ENCODE data around the gene DDX55. TPM values are rescaled to one million over a fixed set of nuclear protein-coding genes. Genes with fewer than 3 reads are reported as not detected.
"Not testable (repeated sequence)": the region's sequence is repeated elsewhere in the genome, so short reads cannot be mapped to it uniquely, and the experiment has no call there.

The DDX55 gene
- polyA plus RNA-seq, 1 of the 3 experiments (the other 2 are of a cell fraction) = 25.8 TPM

DNA sequence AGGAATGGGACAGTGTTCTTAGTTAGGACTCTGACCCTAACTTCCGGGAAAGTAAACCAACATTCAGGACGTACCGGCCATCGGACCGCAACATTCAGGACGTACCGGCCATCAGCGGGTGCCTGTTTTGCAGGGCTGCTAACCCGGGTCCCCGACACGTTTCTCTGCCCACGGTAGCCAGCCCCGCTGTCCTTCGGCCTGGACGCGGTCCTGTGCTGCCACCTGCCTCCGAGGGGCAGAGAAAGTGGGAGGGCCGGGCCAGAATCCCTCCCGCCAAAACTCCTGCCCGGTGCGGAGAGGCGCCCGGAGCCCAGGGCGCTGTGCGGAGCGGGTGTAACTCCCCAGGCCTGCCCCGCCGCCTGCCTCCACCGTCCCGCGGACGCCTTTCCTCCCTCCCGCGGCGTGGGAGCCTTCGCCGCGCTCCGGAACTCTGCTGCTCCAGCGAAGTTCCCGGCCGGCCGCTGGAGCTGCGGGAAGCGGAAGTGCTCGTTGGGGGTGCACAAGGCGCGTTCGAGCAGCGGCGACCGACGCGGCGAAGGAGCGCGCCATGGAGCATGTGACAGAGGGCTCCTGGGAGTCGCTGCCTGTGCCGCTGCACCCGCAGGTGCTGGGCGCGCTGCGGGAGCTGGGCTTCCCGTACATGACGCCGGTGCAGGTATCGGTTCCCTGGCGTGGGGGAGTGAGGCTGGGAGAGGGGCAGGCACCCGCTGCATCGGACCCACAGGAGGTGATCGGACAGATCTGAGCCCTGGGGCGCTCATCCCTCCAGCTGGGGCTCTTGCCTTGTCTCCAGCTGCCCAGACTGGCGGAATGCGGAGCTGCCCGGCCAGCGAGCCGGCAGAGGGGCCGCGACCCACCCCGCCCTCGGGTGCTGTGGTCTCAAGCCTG is at the start of gene DDX55 (continued):
- TF ChIP-seq TCF12 (IDR thresholded peaks at IDR 0.05) (peak; percentile 16; the same call in 1 of the 2 replicates), NRF1 (IDR thresholded peaks at IDR 0.05; ENCODE audit: low read depth, low read length) (no peak), POLR2AphosphoS5 (IDR thresholded peaks at IDR 0.05; ENCODE audit: low read depth, low read length) (peak; percentile 86; the same call in 1 of the 2 replicates), FOXJ3 (CRISPR knock-in tag; IDR thresholded peaks at IDR 0.05) (no peak; the same call in 1 of the 2 replicates), JUND (IDR thresholded peaks at IDR 0.05) (no peak), GATA2 (CRISPR knock-in tag; IDR thresholded peaks at IDR 0.05) (peak; percentile 35; the same call in 1 of the 2 replicates), MEF2A (IDR thresholded peaks at IDR 0.05; ENCODE audit: borderline replicate concordance, low read depth) (no peak), SIN3A (IDR thresholded peaks at IDR 0.05; ENCODE audit: borderline replicate concordance, low read depth, low read length) (peak; percentile 86), FOSL2 (IDR thresholded peaks at IDR 0.05; ENCODE audit: borderline replicate concordance, low read depth) (no peak), MXI1 (IDR thresholded peaks at IDR 0.05; ENCODE audit: low read depth, low read length) (peak; percentile 97), TAF1 (IDR thresholded peaks at IDR 0.05; ENCODE audit: borderline replicate concordance, low read depth, low read length) (peak; percentile 96), FOXM1 (IDR thresholded peaks at IDR 0.05; ENCODE audit: low read depth) (no peak; the same call in 1 of the 2 replicates)
- TF ChIP-seq, protein P1, sequence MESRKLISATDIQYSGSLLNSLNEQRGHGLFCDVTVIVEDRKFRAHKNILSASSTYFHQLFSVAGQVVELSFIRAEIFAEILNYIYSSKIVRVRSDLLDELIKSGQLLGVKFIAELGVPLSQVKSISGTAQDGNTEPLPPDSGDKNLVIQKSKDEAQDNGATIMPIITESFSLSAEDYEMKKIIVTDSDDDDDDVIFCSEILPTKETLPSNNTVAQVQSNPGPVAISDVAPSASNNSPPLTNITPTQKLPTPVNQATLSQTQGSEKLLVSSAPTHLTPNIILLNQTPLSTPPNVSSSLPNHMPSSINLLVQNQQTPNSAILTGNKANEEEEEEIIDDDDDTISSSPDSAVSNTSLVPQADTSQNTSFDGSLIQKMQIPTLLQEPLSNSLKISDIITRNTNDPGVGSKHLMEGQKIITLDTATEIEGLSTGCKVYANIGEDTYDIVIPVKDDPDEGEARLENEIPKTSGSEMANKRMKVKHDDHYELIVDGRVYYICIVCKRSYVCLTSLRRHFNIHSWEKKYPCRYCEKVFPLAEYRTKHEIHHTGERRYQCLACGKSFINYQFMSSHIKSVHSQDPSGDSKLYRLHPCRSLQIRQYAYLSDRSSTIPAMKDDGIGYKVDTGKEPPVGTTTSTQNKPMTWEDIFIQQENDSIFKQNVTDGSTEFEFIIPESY (IDR thresholded peaks at IDR 0.05; ENCODE audit: borderline replicate concordance, low read depth) = 0 out of 2 replicates have a peak, but pooled peaks have one; percentile 18
- TF ChIP-seq, protein P2, sequence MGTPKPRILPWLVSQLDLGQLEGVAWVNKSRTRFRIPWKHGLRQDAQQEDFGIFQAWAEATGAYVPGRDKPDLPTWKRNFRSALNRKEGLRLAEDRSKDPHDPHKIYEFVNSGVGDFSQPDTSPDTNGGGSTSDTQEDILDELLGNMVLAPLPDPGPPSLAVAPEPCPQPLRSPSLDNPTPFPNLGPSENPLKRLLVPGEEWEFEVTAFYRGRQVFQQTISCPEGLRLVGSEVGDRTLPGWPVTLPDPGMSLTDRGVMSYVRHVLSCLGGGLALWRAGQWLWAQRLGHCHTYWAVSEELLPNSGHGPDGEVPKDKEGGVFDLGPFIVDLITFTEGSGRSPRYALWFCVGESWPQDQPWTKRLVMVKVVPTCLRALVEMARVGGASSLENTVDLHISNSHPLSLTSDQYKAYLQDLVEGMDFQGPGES (IDR thresholded peaks at IDR 0.05; ENCODE audit: low read depth, low read length) = no peak

DNA sequence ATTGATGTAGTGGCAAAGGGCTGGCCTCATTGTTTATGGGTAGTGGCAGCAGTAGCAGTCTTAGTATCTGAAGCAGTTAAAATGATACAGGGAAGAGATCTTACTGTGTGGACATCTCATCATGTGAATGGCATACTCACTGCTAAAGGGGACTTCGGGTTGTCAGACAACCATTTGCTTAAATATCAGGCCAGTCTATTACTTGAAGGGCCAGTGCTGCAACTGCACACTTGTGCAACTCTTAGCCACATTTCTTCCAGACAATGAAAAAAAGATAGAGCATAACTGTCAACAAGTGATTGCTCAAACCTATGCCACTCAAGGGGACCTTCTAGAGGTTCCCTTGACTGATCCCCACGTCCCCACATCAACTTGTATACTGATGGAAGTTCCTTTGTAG is 47.8 kb upstream of the DDX55 start:
- H3K4me1 ChIP-seq (ENCODE audit: control insufficient read depth in 1 of 2, insufficient read depth in 2 of 2, low read depth in 1 of 2, low read length in 1 of 2); H3K4me3 ChIP-seq (ENCODE audit: low read depth in 2 of 2, low read length in 1 of 2); H3K79me2 ChIP-seq (ENCODE audit: insufficient read depth); H3K9me2 ChIP-seq; H3K27me3 ChIP-seq (ENCODE audit: insufficient read depth); H3K27ac ChIP-seq (ENCODE audit: low read depth in 2 of 2, low read length in 1 of 2); H3K9ac ChIP-seq; H3K9me3 ChIP-seq; H2AFZ ChIP-seq (ENCODE audit: low read depth); DNase-seq; H3K36me3 ChIP-seq (replicated peaks in 1 of 2; ENCODE audit: control insufficient read depth in 1 of 2, insufficient read depth in 2 of 2, low read length in 1 of 2); H3K4me2 ChIP-seq; POLR2A ChIA-PET; H3F3A ChIP-seq (replicated peaks; ENCODE audit: insufficient read depth); H4K20me1 ChIP-seq (ENCODE audit: insufficient read depth): not testable (repeated sequence)
- CTCF ChIA-PET = interaction anchor here (1.5 kb wide), 1 partner anchor 28 kb away, joined by 4 read pairs; no protein-coding TSS in a partner anchor
- 13% methylated on average over 2 of the region's 2 CpGs for WGBS (ENCODE audit: low lambda C conversion rate)

DNA sequence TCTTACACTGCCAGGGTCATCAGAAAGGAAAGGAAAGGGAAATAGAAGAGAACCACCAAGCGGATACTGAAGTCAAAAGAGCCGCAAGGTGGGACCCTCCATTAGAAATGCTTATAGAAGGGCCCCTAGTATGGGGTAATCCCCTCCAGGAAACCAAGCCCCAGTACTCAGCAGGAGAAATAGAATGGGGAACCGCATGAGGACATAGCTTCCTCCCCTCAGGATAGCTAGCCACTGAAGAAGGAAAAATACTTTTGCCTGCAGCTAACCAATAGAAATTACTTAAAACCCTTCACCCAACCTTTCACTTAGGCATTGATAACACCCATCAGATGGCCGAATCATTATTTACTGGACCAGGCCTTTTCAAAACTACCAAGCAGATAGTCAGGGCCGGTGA is 47.1 kb upstream of the DDX55 start:
- H3K4me3 ChIP-seq (ENCODE audit: low read depth in 2 of 2, low read length in 1 of 2); H3K27ac ChIP-seq (ENCODE audit: low read depth in 2 of 2, low read length in 1 of 2); H3K27me3 ChIP-seq (ENCODE audit: insufficient read depth); DNase-seq; H2AFZ ChIP-seq (ENCODE audit: low read depth); H3K9me3 ChIP-seq; H3K9me2 ChIP-seq; H3F3A ChIP-seq (replicated peaks; ENCODE audit: insufficient read depth); H3K4me2 ChIP-seq; H3K9ac ChIP-seq; H3K4me1 ChIP-seq (ENCODE audit: control insufficient read depth in 1 of 2, insufficient read depth in 2 of 2, low read depth in 1 of 2, low read length in 1 of 2); POLR2A ChIA-PET; H3K79me2 ChIP-seq (ENCODE audit: insufficient read depth); H4K20me1 ChIP-seq (ENCODE audit: insufficient read depth); H3K36me3 ChIP-seq (replicated peaks in 1 of 2; ENCODE audit: control insufficient read depth in 1 of 2, insufficient read depth in 2 of 2, low read length in 1 of 2): not testable (repeated sequence)
- CTCF ChIA-PET = interaction anchor here (1.5 kb wide), 1 partner anchor 27 kb away, joined by 4 read pairs; no protein-coding TSS in a partner anchor
- WGBS (ENCODE audit: low lambda C conversion rate) = 85% methylated on average over 5 of the region's 5 CpGs

DNA sequence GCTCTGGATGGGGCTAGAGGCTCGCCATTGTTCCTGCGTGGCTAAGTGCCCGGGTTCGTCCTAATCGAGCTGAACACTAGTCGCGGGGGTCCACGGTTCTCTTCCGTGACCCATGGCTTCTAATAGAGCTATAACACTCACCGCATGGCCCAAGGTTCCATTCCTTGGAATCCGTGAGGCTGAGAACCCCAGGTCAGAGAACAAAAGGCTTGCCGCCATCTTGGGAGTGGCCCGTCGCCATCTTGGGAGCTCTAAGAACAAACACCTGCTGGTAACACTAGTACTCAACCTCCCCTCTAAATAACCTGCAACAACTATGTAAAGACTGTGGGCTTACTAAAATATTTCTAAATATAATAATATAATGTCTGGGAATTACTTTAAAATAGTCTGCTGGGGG is 43.4 kb upstream of the DDX55 start:
- H3K4me2 ChIP-seq; H3K79me2 ChIP-seq (ENCODE audit: insufficient read depth); H3K9me3 ChIP-seq; H3K9ac ChIP-seq; CTCF ChIA-PET; H2AFZ ChIP-seq (ENCODE audit: low read depth); H3K27me3 ChIP-seq (ENCODE audit: insufficient read depth); H3K9me2 ChIP-seq; H3F3A ChIP-seq (replicated peaks; ENCODE audit: insufficient read depth); H3K36me3 ChIP-seq (replicated peaks in 1 of 2; ENCODE audit: control insufficient read depth in 1 of 2, insufficient read depth in 2 of 2, low read length in 1 of 2); DNase-seq; H4K20me1 ChIP-seq (ENCODE audit: insufficient read depth); H3K27ac ChIP-seq (ENCODE audit: low read depth in 2 of 2, low read length in 1 of 2); POLR2A ChIA-PET; H3K4me1 ChIP-seq (ENCODE audit: control insufficient read depth in 1 of 2, insufficient read depth in 2 of 2, low read depth in 1 of 2, low read length in 1 of 2); H3K4me3 ChIP-seq (ENCODE audit: low read depth in 2 of 2, low read length in 1 of 2): not testable (repeated sequence)
- WGBS (ENCODE audit: low lambda C conversion rate) = 88% methylated on average over 12 of the region's 14 CpGs

Data from SK-N-SH (cell line).